Transverse colon (tissue), 4 donors: ENCODE results near the gene ME2. TPM values are rescaled to one million over a fixed set of nuclear protein-coding genes. Genes with fewer than 3 reads are reported as not detected.

Source experiments
- DNase-seq: peaks from one replicate; pipeline ENCODE4 v3.0.0-alpha.2; 2019
- H3K27ac ChIP-seq, 4 donors: fragments of 200-600 bp; sonication (generic); 2 replicates each; pipeline ENCODE4 v1.5.1; 2016 to 2018; ENCODE audit warnings: inconsistent platforms in 4 of 4
- H3K27me3 ChIP-seq: fragments of 200-600 bp; sonication (generic); 2 replicates; pipeline ENCODE4 v1.5.1; 2017; ENCODE audit warnings: inconsistent platforms
- H3K36me3 ChIP-seq, 4 donors: fragments of 200-600 bp; sonication (generic); 2 replicates each; pipeline ENCODE4 v1.5.1; 2017 to 2019; ENCODE audit warnings: inconsistent platforms in 4 of 4
- H3K4me1 ChIP-seq, 4 donors: fragments of 200-600 bp; sonication (generic); 2 replicates each; pipeline ENCODE4 v1.5.1; 2017 to 2020; ENCODE audit warnings: inconsistent platforms in 4 of 4
- H3K4me3 ChIP-seq, 4 donors: fragments of 200-600 bp; sonication (generic); 1 replicate in 1 of 4; 2 replicates in 3 of 4; pipeline versions ENCODE4 v1.5.1 to v1.6.1; 2017 to 2019; ENCODE audit warnings: inconsistent platforms in 4 of 4
- H3K9me3 ChIP-seq, 2 donors: fragments of 200-600 bp; sonication (generic); 2 replicates each; pipeline ENCODE4 v1.5.1; 2017 to 2019; ENCODE audit warnings: inconsistent platforms in 2 of 2
- CTCF ChIP-seq, 5 experiments: fragments of 200-600 bp in 3 of 5; fragments of 450-650 bp in 2 of 5; sonication (generic) in 3 of 5; IDR thresholded peaks; 1 replicate in 2 of 5; 2 replicates in 3 of 5; pipeline ENCODE4 v1.5.1; 2016 to 2017; ENCODE audit warnings: antibody characterized with exemption in 5 of 5, inconsistent platforms in 3 of 5, mild to moderate bottlenecking in 2 of 5, moderate library complexity in 1 of 5
- EP300 ChIP-seq: sonication (generic); formaldehyde crosslinking; IDR thresholded peaks from one replicate; pipeline ENCODE4 v1.6.1; 2017; ENCODE audit warnings: antibody characterized with exemption, low read depth
- POLR2A ChIP-seq: fragments of 450-650 bp; IDR thresholded peaks from one replicate; pipeline ENCODE4 v1.6.1; 2016; ENCODE audit warnings: antibody characterized with exemption, mild to moderate bottlenecking, moderate library complexity
- POLR2AphosphoS5 ChIP-seq, 3 donors: sonication (generic); formaldehyde crosslinking; IDR thresholded peaks; one replicate each; pipeline ENCODE4 v1.6.1; 2016; ENCODE audit warnings: antibody characterized with exemption in 3 of 3
- WGBS, 2 donors: methylation state at CpG; one replicate each; pipeline ENCODE4 v1.1.5; 2018; ENCODE audit warnings: low coverage in 1 of 2; 5-methylcytosine and 5-hydroxymethylcytosine counted together
- in situ Hi-C, 4 donors: fragments of 200-750 bp; cut with MboI; loops; one replicate each; pipeline versions ENCODE4 v1.15.0 to v1.15.1; 2017; ENCODE audit warnings: low sequenced_read_pairs in 3 of 4, low pct_ligation_motif_present in 1 of 4, low pct_unique_long_range_greater_than_20kb in 1 of 4
- intact Hi-C: fragments of 100-400 bp; cut with DNase I; formaldehyde crosslinking; loops from one replicate; pipeline ENCODE4 v1.15.1; 2023; ENCODE audit warnings: low total_unique reads
- total RNA-seq, 4 donors: library from RNA; depleted of rRNA; stranded (reverse); fragments of >200 nt; gene quantifications; one replicate each; pipeline ENCODE4 v1.1.0, GENCODE V29; 2016

Gene ME2
- total RNA-seq, 4 donors from 2014 or later: 28.8 to 84.5 (median 53.2) TPM

- TF ChIP-seq POLR2AphosphoS5 (IDR thresholded peaks at IDR 0.05) (no peak), EP300 (no peak), CTCF (IDR thresholded peaks at IDR 0.05) (no peak), POLR2A (no peak)
- WGBS, 2 donors: 67 to 79% methylated on average over 3 to 4 of the region's 4 CpGs
- Histone ChIP-seq H3K4me1 (peaks cover 0 to 16% (median 0%) of the 10 kb centered on the region in 4 donors), H3K27me3 (no peaks in the 10 kb centered on the region), H3K9me3 (no peaks in the 10 kb centered on the region), H3K36me3 (no peaks in the 10 kb centered on the region), H3K4me3 (no peak overlapping the region), H3K27ac (no peak overlapping the region)
- no peak for DNase-seq
- intact Hi-C loops: no loop called here
- in situ Hi-C loops: no loop called here
These were observed 9.8 kb upstream of the ME2 start for GRCh38 chr18:50869150-50869549.

GRCh38 chr18:50870138-50870845, 8.6 kb upstream of the ME2 start:
- intact Hi-C loops (no loop called here), in situ Hi-C loops (no loop called here)
- no peaks in the 10 kb centered on the region for H3K36me3 ChIP-seq
- no peak for TF ChIP-seq POLR2A
- no peak for TF ChIP-seq POLR2AphosphoS5 (IDR thresholded peaks at IDR 0.05)
- TF ChIP-seq CTCF (IDR thresholded peaks at IDR 0.05): no peak
- no peak for TF ChIP-seq EP300
- H3K27ac ChIP-seq: no peak overlapping the region
- peak; percentile 26 for DNase-seq
- no peak overlapping the region for H3K4me3 ChIP-seq
- no peaks in the 10 kb centered on the region for H3K9me3 ChIP-seq
- H3K27me3 ChIP-seq: no peaks in the 10 kb centered on the region
- peaks cover 0 to 16% (median 0%) of the 10 kb centered on the region in 4 donors for H3K4me1 ChIP-seq
- WGBS, 2 donors: 50 to 77% methylated on average over 2 to 7 of the region's 7 CpGs

- 83 to 85% methylated on average over 3 of the region's 3 CpGs for WGBS, 2 donors
- Histone ChIP-seq H3K4me3 (no peak overlapping the region), H3K4me1 (peaks cover 0 to 25% (median under 1%) of the 10 kb centered on the region in 4 donors), H3K27me3 (no peaks in the 10 kb centered on the region), H3K9me3 (no peaks in the 10 kb centered on the region), H3K27ac (no peak overlapping the region), H3K36me3 (no peaks in the 10 kb centered on the region)
- in situ Hi-C loops: no loop called here
- no peak for TF ChIP-seq CTCF (IDR thresholded peaks at IDR 0.05)
- no peak for TF ChIP-seq EP300
- TF ChIP-seq POLR2AphosphoS5 (IDR thresholded peaks at IDR 0.05): no peak
- TF ChIP-seq POLR2A: no peak
- no peak for DNase-seq
- intact Hi-C loops: no loop called here
These were observed 7.1 kb upstream of the ME2 start for GRCh38 chr18:50871846-50872245.

GRCh38 chr18:50875966-50876536, 2.9 kb upstream of the ME2 start:
- intact Hi-C loops (no loop called here), in situ Hi-C loops (loop anchor here in 1 of 4 donors (25.0 kb wide), 1 partner anchor 161 kb away; the partner anchor contains the start of gene SMAD4)
- TF ChIP-seq POLR2AphosphoS5 (IDR thresholded peaks at IDR 0.05) (peak in 2 of 3 donors; percentile 21 to 35), EP300 (no peak), POLR2A (no peak)
- H3K27me3 ChIP-seq: no peaks in the 10 kb centered on the region
- peak overlapping the region; percentile 18 to 99 (median 60) for H3K27ac ChIP-seq
- no peaks in the 10 kb centered on the region for H3K9me3 ChIP-seq
- 63% methylated on average over 3 of the region's 3 CpGs; no CpG with 5 or more reads in 1 of the 2 donors for WGBS, 2 donors
- H3K36me3 ChIP-seq: no peaks in the 10 kb centered on the region
- DNase-seq: peak; percentile 29
- no peak overlapping the region for H3K4me3 ChIP-seq
- peaks cover 0 to 35% (median 22%) of the 10 kb centered on the region in 4 donors for H3K4me1 ChIP-seq
